GM21423 (cell line): ENCODE data around the gene NFATC2.
"Not testable (repeated sequence)": the region's sequence is repeated elsewhere in the genome, so short reads cannot be mapped to it uniquely, and the experiment has no call there.

ENCODE experiments used
- ATAC-seq: cut with Tn5 transposase; IDR thresholded peaks from one replicate; pipeline ENCODE4 v1.9.1; 2021; ENCODE audit warnings: mild to moderate bottlenecking, moderate library complexity; ENCODE audit not compliant: unreplicated experiment

The NFATC2 gene

GRCh38 chr20:51363813-51364212 is 178.7 kb downstream of the NFATC2 start:
- ATAC-seq: no peak

GRCh38 chr20:51363378-51363777 is 179.1 kb downstream of the NFATC2 start:
- no peak for ATAC-seq

DNA sequence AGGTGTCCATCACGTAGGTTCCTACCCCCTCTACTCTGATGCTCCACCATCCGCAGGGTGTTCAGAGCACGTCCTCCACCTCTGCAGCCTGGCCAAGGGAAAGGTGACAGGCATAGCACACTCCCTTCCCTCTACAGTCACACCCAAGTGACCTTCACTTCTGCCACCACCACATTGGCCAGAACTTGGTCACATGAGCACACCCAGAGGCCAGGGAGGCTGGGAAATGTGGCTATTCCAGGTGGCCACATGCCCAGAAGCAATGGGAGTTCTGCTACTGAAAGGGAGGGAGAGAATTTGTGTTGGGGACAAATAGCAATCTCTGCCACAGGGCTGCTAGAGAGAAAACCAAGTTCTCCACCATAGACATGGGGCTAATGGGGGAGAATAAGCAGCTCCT is 180.3 kb downstream of the NFATC2 start:
- ATAC-seq: no peak

- no peak for ATAC-seq
These were observed 181.3 kb downstream of the NFATC2 start for GRCh38 chr20:51361258-51361657.

DNA sequence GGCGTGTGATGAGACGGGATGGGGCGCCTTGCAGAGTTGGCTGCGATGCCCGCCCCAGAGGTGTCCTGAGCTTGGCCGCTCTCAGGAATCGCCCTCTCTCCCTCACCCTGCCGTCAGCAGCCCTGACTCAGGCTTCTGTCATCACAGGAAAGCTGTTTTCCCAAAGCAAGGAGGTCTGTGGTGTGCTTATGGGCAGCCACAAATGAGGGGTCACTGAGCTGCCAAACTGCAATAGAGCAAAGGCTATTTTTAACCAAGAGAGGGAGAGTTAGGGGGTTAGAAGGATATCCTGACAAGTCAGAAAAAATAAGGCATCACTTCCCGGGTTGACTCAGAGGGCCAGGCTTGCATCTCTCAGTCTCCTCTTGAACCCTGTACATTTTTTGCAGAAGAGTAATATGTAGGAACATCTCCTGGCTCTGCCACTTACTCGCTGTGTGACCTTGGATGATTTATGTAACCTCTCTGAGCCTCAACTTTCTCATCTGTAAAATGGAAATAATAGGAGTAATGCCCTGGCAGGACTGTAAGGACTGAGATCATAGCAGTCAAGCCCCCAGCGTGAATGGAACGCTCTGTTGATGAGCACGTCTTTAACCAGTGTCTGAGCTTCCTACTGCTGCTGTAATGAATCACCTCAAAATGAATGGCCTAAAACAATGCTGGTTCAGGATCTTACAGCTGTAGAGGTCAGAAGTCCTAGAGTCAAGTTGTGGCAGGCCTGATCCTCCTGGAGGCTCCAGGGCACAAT is 181.9 kb downstream of the NFATC2 start:
- no peak for ATAC-seq

- ATAC-seq: no peak
These were observed 182.6 kb downstream of the NFATC2 start for GRCh38 chr20:51359947-51360346.

DNA sequence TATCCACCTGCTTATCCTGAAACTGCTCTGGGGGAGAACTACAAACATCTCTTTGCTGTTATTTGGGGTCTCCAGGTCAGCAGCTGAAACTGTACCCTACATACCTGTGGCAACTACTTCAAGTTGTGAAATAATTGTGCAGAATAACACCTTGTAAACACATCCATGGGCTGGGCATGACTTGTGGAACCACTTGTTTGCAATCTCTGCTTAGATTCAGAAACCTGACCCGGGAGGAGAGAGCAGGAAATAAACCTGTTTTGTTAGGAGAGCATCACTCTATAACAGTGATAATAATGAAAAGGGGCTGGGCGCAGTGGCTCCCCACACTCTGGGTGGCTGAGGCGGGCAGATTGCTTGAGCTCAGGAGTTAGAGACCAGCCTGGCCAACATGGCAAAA is 183.1 kb downstream of the NFATC2 start:
- no peak for ATAC-seq

- no peak for ATAC-seq
These were observed 184.3 kb downstream of the NFATC2 start for GRCh38 chr20:51358032-51358724.

- no peak for ATAC-seq
These were observed 185.0 kb downstream of the NFATC2 start for GRCh38 chr20:51357543-51357942.

- no peak for ATAC-seq
These were observed 185.6 kb downstream of the NFATC2 start for GRCh38 chr20:51356871-51357270.

- no peak for ATAC-seq
These were observed 187.7 kb downstream of the NFATC2 start for GRCh38 chr20:51354769-51355319.

DNA sequence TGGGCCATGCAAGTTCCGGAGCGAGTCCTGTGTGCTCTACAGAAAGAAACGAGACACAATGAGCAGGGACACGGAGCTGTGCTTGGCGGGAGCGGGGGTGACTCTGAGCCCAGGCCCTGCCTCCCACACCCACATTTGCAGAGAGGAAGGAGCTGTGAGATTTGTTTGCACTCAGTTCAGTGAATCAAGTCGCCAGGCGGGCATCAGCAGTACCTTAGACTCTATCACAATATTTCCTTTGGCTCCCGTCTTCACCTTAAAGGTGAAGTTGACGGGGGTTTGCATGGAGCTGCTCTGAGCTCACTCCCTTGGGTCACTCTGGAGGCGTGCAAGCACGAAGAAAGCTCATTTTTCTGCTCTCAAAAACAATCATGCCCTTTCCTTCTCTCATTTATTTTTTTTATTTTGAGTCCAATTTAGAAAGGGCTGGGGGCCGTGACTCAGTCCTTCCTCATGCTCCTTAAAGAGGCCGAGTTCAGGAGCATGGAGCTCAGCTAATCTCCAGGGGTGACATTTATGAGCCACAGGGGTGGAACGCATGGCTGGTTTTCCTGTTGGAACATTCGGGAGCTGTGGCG is 188.2 kb downstream of the NFATC2 start:
- no peak for ATAC-seq

DNA sequence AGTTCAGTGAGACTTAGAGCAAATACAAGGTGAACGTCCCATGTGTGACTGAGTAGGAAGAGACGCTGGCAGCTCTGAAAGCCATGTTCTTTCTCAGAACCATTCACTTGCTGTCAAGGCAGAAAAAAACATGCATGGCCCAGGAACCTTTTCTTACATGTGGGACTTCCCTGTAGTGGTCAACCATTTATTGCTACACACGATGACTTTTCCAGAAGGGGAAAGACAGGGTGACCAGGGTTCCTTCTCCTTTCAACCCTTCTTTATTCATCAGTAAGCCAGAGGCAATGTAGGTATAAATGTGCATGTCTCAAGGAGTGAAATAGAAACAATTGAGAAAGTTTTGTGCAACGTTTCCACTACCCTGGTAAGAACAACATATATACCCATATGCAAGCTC is 189.0 kb downstream of the NFATC2 start:
- ATAC-seq: no peak

- no peak for ATAC-seq
These were observed 189.7 kb downstream of the NFATC2 start for GRCh38 chr20:51352791-51353190.

DNA sequence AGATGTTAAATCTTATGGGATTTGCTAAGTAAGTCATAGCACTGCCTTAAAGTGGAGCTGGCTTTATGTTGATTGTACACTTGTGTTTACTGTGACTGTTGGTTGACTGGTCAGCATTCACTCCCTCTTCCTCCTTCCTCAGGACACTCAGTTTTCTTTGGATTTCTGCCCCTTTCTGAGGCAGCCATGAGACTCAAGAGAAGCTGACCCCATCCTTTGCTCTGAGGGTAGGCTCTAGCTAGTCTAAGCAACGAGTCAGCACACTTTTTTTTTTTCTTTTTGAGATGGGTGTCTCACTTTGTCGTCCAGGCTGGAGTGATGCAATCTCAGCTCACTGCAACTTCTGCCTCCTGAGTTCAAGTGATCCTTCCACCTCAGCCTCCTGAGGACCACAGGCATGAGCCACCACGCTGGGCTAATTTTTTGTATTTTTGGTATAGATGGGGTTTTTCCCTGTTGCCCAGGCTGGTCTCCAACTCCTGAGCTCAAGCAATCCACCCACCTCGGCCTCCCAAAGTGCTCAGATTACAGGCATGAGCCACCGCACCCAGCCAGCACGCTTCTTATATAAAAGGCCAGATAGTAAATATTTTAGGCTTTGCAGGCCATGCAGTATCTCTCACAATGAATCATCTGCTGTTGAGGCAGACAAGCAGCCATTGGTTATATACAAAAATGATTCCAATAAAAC is 191.4 kb downstream of the NFATC2 start:
- ATAC-seq: no peak

- ATAC-seq: no peak
These were observed 193.6 kb downstream of the NFATC2 start for GRCh38 chr20:51348876-51349275.

DNA sequence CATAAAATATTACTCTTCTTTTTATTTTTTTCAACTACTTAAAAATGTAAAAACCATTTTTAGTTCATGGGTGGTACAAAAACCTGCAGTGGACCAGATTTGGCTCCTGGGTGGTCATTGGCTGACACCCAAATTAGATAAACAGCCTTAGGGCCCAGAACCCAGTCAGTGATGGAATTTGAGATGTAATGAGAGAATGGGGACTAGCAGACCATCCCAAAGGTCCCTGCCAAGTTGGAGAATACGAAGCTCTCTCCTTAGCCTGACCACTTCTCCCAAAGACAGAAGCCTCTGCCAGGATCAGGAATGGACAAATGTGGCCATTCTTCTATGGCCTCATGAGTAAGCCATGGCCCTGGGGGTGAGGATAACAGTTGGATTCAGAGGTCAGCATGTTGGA is 194.7 kb downstream of the NFATC2 start:
- ATAC-seq: no peak

DNA sequence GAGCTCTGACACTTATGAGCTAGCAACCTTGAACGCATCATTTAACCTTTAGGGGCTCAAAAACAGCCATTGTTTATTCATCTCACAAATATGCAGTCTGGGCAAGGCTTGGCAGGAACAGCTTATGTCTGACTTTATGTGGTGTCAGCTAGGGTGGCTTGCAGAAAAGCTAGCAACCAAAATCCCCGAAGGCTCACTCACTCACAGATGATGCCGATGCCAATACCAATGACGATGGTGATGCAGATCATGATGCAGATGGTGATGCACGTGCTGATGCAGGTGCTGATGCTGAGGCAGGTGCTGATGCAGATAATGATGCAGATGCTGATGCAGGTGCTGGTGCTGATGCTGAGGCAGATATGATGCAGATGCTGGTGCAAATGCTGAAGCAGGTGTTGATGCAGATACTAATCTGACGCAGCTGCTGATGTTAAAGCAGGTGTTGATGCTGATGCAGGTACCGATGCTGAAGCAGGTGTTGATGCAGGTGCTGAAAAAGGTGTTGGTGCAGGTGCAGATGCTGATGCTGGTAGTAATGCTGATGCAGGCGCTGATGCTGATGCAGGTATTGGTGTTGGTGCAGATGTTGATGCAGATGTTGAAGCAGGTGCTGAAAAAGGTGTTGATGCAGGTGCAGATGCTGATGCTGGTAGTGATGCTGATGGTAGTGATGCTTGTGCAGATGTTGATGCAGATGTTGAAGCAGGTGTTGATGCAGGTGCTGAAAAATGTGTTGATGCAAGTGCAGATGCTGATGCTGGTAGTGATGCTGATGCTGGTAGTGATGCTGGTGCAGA is 195.6 kb downstream of the NFATC2 start:
- no peak for ATAC-seq

GRCh38 chr20:51345601-51346101 is 196.9 kb downstream of the NFATC2 start:
- no peak for ATAC-seq

GRCh38 chr20:51343802-51344201 is 198.7 kb downstream of the NFATC2 start:
- not testable (repeated sequence) for ATAC-seq
